Stimulated activated CD4-positive, alpha-beta T cell treated with anti-CD3 and anti-CD28 coated beads, Interleukin-15, amount 100 ng/mL, for 48 hours (primary cell): ENCODE measurements around the gene VWA3B.
A peak's percentile ranks its signal among the peaks of the same experiment; 100 is the strongest.
"Not testable (repeated sequence)": the region's sequence is repeated elsewhere in the genome, so short reads cannot be mapped to it uniquely, and the experiment has no call there.

Source experiments
- DNase-seq, 2 donors: peaks; one replicate each; pipeline ENCODE4 v3.0.0-alpha.2; 2020; ENCODE audit warnings: low read depth in 2 of 2

Gene VWA3B

DNA sequence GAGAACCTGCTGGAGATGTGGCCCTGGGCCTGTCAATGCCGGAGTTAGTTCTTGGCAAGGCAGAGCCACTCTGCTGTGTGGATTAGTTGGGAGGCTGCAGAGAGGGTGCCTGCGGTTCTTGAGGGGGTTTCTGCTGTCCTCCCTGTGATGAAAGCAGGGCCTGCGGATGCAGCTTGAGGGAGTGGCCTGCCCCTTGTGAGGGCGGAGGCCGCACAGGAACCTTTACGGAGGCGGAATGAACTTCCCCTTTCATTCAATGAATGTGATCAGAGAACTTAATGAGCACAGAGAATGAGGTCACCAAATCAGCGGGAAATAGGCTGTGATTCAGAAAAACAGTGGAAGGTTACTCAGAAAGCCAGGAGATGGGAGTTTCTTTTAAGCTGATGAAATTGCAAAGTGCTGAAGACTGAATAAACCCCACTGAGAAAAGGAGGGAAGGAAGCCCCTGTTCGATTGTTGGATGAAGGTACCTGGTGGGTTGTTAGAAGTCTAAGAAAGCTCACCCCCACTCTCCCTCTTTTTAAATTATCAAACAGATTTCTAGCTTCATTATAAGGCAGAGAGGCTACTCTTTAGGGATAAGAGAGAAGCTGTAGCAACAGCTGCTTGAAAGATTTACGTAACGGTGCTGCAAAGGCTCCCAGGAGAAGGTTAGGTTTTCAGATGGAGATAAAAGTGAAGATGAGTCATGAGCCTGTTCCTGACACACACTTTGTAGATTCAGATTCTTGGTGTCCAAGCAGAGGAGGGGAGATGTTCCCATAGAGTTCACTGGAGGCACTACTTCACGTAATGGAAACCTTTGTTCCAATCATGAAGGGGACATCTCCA lies 47.4 kb downstream of the VWA3B start:
- peak; percentile 45 to 50 for DNase-seq

DNA sequence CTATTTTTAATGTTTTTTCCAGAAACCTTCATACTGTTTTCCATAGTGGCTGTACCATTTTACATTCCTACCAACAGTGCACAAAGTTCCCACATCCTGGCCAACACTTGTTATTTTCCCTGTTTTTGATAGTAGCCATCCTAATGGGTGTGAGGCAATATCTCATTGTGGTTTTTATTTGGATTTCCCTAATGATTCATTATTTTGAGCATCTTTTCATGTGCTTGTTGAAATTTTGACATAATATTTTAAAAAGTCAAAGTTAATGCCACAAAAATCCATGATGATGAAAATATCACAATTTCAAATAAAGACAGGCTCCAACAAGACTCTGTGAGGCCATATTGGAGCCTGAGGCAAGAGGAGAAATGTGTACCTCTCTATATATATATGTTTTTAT lies 50.2 kb downstream of the VWA3B start:
- DNase-seq: no peak

DNA sequence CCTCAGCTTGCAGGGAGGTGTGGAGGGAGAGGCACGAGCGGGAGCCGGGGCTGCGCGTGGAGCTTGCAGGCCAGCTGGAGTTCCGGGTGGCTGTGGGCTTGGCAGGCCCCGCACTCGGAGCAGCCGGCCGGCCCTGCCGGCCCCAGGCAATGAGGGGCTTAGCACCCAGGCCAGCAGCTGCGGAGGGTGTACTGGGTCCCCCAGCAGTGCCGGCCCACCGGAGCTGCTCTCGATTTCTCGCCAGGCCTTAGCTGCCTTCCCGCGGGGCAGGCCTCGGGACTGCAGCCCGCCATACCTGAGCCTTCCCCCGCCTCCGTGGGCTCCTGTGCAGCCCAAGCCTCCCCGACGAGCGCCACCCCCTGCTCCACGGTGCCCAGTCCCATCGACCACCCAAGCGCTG lies 52.0 kb downstream of the VWA3B start:
- not testable (repeated sequence) for DNase-seq

DNA sequence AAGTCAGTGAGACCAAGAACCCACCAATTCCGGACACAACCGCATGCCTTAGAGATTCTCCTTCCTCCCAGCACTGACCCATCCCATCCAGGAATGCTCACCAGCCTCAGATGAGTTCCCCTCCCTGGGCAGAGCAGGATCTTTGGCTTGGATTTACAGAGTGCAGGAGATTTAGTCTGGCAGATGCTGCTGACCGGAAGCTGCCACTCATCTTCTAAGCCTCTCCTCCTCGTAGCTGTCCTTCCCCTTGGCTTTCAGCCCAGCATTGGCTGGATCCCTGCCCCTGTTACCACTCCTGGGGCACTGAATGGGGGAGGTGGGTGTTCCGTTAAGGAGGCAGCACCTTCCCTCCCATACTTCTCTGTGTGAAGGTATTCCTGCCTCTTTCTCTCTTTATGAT lies 53.2 kb downstream of the VWA3B start:
- DNase-seq: no peak

DNA sequence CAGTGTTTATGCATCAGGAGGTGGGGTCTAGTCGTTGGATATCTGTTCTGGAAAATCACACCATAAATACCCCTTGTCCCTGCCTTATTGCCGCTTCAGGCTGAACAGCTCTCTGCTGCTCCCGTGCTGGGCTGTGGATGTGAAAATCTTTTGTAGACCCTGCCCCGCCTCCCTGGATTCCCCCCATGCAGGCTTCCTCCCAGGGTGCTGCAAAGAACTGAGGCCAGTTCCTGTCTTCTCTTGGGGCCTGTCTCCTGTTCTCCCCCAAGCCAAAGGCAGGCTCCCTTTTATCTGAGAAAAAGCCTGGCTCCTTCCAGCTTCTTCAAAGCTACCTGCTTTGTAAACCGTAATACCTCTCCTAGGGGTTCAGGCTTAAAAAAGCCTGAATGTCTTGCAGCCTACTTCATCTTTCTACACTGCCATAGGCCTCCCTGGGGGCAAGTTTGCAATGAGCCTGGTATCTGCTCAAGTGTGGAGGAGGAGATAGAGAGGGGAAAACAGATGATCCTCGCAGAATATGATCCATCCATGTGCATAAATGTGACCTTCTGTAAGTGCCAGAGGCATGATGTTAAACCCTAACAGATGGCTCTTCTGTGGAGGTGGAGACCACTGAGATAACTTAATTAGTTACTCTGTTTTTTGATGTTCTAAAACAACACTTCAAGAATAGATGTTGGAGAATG lies 55.3 kb downstream of the VWA3B start:
- DNase-seq: no peak

DNA sequence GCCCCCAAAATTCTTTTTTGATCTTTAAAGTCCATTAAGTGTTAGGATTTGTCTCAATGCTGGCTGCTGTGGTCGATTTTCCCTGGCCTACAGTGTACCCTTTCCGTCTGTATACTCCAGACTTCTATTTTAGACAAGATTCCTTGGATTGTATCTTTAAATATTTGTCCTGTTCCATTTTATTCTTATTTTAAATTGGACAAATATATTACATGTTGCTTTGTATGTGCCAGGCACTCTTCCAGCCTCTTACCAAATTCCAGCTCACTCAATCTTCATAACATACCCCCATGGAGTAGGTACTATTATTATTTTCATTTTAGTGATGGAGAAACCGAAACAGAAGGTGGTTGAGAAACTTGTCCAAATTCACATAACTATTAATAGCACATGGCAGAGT lies 58.1 kb downstream of the VWA3B start:
- DNase-seq: no peak

DNA sequence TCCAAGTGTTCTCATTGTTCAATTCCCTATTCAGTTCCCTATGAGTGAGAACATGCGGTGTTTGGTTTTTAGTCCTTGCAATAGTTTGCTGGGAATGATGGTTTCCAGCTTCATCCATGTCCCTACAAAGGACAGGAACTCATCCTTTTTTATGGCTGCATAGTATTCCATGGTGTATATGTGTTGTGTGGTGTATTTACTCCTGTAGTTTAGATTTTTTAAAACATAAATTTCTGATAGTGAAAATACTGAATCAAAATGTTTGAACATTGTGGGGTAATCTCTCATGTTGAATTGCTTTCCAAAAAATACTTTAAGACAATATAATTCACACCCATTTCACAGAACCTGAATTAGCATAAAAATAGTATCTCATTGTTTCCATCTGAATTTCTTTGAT lies 60.9 kb downstream of the VWA3B start:
- DNase-seq: not testable (repeated sequence)

DNA sequence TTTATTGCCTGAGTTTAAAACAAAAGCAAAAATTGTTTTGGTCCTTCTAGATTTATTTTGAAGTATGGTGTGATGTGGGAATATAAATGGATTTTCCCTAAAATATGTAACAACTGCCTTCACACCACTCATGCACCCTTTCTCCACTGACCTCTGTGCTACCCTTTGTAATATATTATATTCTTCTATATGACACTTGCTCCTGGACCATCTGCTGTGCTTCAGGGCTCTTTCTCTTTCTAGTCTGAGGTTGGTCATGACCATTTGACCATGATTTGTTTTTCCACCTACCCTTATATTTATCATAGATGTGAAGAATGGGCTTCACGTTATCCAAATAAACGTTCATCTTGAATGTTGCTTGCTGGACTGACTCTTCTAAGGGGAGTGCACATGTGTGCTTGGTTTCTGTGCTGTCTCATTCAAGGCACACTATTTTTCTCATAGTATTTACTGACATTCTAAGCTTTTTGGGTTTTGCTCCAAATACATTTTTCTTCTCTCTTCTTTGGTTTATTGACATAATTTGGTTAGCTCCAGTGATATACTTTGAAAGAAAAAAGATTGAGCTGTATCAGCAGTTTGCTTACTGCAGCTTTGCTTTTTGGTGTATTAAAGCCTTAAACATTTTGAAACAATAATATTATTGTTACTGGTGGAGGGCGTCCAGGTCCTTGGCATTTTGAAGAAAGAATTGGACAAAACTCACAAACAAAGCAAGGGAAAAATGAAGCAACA lies 61.8 kb downstream of the VWA3B start:
- DNase-seq: no peak

DNA sequence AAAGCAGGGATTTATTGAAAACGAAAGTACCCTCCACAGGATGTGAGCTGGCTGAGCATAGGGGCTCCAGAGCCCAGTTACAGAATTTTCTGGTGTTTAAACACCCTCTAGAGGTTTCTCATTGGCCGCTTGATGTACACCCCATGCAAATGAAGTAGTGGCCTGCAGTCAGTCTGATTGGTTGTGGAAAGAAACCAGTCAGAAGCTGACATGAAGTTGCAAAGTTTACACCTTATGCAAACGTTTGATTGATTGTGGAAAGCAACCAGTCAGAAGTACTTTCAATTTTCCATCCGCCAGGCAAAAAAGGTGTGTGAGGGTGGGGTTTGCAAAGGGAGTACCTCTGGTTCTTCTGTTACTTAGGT lies 62.3 kb downstream of the VWA3B start:
- DNase-seq: no peak

DNA sequence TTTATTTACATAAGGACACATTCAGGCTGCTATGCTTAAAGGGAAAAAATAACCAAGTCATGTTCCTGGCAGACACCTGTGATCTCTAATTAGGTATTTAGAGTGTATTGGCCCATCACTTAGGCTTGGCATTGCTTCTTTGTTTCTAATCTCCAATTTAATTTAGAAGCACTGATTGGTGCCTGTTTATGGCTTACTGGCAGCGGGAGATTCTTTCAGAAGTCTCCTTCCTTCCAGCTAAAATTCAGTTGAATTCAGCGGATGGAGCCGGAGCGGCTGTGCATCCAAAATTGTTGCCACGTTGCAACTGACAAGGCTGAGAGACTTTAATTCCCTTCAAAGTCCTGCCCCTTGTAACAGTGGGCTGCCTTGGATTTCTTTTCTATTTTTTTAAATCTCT lies 66.5 kb downstream of the VWA3B start:
- no peak for DNase-seq

DNA sequence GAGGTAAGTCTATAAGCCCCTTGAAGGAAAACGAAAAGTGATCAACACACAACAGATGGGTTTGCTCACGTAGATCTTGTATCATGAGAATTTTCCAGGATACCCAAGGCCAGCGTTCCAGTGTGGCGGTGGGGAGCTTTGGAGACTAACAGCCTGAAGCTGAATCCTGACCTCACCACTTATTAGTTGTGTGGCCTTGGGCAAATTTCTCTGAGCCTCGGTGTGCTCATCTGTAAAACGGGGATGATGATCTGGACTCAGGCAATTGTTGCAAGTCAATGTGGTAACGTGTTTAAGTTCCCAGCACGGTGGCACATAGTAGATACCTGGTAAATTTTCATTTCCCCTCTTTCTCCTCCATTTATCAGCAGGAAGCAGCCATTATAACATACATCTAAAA lies 68.3 kb downstream of the VWA3B start:
- no peak for DNase-seq

DNA sequence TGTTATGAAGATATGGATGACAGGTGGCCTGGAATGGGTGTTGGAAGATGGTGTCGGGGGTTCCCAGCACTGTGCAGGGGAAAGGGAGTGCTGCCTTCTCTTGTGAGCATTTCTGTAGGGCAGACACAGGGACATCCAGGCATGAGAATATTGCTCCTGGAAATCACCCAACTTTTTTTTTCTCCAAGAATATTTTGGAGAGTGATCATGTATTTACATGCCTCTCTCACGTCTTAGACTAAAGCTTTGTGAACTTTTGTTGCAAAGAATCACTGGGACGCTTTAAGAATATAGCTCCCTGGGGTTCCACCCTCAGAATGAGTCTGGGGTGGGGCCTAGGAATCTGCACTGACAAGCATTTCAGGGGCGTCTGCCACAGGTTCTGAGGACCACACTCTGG lies 68.7 kb downstream of the VWA3B start:
- no peak for DNase-seq

DNA sequence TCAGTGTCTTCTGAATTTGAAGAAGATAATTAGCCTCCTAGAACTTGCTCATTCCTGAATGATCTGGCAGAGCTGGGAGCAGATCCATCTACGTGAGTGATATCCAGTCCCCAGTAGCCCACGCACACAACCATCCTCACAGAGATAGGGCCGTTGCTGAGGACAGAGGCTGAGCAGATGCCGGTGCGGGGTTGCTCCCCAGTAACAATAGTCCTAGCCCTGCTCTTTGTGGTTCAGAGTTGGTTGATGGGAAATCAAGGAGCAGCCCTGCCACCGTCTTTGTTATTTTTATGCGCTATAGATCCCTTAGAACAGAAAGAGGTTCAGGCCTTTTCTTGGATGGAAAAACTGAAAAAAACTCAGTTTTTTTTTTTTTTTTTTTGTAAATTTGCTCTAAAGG lies 69.3 kb downstream of the VWA3B start:
- DNase-seq: no peak

DNA sequence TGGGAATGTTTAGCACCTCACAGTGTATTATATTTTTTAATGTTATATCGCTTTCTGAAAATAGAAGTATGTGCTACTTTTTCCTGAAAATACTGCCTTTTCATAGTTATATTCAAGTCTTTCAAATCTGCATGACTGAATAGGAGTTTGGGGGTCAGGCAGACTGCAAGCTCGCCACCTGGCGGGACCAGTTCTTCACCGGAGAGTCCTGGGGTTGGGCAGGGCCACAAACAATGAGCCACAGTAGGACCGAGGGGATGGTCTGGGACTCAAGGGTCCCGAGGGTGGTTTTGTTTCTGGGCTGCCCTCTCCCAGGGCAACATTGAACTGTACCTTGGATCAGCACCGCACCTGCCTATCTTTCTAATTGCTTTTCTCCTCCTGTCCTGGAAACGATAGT lies 70.6 kb downstream of the VWA3B start:
- DNase-seq: no peak

DNA sequence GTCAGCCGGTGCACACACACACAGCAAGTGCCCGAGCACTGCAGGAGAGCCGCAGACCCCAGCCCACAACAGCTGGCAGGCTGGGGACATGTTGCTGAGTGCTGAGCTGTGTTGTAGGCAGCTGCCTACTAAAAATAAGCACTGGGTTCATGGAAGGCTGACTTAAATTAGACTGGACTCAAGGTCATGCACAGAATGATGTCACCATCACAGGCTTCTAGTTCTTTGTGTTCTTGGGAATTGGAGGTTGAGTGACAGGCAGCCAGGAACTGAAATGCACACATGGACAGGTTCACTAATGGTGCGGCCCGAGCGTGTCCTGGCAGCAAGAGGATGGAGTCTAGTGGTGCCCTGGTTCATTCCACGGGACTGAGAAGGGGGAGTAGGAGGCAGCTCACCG lies 71.3 kb downstream of the VWA3B start:
- no peak for DNase-seq

DNA sequence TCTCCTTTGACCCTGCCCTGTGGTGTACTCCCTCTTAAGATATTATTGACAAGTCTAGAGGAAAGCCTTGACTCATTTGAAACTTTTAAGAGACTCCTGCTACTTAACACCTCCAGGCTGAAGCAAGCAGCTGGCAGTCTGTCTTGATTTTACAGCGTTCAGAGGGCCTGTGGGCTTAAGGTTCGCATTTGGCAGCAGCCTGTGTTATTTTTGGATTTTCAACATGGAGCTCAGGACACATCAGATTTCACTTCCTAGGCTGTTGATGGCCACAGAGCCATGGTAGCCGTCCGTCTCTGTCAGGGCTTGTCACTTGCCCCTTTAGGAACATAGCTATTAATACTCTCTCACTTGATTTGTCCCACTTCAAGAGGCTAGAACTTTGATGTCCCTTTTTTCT lies 73.6 kb downstream of the VWA3B start:
- no peak for DNase-seq

DNA sequence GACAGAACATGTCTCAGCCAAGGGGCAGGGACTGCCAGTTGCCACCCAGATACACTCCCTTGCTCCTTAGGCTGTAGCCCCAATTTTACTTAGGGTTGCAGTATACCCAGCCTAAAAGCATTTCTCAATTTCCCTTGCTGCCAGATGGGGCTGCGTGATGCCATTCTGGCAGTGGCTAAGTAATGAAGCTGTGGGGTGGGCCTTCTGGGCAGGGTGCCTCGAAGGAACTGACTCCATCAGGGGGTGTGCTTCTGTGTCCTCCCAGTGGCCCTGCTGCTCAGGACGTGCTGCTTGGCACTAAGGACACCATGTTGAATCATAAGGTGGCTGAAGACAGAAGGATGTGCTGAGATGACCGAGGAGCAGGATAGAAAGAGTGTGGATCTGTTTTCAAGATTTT lies 74.2 kb downstream of the VWA3B start:
- DNase-seq: no peak

DNA sequence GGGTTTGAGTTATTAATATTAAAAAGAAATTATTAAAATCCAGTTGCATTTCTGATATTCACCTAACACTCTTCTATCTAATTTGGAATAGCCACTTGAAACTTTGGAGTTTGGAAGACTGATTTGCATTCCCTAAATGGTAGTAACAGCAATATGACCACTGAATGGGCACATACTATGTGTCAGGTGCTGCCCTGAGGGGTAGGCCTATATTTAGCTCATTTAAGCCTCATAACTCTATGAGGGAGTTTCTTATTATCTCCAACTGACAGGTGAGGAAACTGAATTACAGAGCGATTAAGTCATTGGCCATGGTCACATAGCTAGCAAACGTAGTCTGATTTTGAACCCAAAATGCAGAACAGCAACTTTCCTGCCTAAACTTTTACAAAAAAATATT lies 77.3 kb downstream of the VWA3B start:
- no peak for DNase-seq

DNA sequence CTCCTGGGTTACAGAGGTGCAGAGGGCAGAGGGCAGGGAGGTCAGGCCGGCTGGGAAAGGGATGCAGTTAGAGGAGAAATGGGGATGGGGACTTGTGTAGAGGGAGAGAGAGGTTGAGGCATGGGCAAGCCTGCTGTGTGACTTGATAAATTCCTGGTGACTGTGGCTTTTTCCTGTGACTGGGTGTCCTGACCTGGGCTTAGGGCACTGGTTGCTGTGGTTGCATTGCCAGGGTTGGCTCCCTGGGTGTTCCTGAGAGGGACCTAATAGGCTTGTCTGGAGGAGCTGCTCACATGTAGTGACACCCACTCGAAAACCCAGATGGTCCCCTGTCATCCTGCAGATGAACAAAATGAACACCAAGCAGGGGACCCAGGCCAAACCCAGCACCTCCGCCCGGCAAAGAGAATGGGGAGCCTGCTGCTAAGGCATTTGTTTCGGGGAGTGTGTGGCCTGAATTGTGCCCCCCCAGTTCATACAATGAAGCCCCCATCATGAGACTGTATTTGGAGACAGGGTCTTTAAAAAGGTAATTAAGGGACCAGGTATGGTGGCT lies 78.6 kb downstream of the VWA3B start:
- no peak for DNase-seq

DNA sequence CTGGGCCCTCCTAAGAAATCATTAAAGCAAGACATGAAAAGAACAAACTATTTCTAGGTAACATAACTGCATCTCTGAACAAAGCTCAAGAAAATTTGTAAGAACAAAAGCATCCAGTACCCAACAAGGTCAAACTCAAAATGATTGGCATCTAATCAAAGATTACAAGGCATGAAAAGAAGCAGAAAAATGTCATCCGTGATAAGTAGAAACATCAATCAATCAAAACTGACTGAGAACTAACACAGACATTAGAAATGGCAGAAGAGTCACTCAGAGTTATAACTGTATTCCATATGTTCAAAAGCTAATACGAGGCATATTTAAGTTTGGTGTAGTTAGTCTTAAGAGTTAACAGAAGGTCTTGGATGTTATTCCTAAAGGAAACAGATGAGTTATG lies 80.9 kb downstream of the VWA3B start:
- DNase-seq: no peak

DNA sequence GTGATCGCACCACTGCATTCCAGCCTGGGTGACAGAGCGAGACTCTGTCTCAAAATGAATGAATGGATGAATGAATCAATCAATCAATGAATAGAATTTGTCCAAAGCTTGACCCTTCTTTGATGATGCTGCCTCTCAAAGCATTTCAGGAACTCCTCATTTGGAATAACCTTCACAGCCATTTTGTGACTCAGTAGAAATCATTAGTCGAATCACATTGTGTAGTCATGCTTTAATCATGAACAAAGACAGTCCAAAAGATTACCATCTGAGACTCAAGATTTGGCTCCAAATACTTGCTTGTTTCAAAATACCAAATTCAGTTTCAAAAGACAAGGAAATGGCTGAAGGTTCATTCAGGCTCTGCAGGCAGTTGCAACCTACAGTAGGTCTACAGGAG lies 83.1 kb downstream of the VWA3B start:
- DNase-seq: no peak

DNA sequence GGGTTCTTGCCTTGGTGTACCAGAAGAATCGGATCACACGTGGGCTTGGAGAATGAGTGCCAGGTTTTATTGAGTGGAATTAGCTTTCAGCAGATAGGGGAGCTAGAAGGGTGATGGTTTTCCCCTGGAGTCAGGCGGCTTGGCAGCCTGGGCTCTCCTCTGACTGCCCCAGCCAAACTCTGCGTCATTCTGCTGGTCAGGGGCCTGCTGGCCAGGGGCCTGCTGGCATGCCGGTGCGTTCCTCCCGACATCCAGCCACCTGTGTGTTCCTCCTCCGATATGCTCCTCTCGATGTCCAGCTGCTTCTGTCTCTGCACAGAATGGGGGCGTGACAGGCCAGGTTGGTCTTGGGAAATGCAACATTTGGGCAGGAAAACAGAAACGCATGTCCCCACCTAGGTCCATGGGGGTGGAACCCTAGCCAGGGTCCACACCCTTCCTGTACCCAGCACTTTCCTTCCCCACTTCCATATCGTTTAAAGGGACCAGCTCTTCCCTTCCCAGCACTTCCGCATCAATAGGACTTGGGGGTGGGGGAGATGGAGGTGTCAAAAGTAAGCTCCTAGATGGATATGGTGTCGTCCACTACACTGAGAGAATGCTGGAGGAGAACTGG lies 85.3 kb downstream of the VWA3B start:
- DNase-seq: no peak
